ENCODE data around the gene DAPL1.

DAPL1 gene

GRCh38 chr2:158778243-158778642, 16.9 kb upstream of the DAPL1 start:
- DNase-seq = no peak

GRCh38 chr2:158779621-158780020, 15.5 kb upstream of the DAPL1 start:
- no peak for DNase-seq

GRCh38 chr2:158781353-158781961, 13.7 kb upstream of the DAPL1 start:
- DNase-seq = no peak

- no peak for DNase-seq
These were observed 13.0 kb upstream of the DAPL1 start for GRCh38 chr2:158782136-158782535.

- no peak for DNase-seq
These were observed 12.5 kb upstream of the DAPL1 start for GRCh38 chr2:158782616-158783015.

GRCh38 chr2:158783923-158784322, 11.2 kb upstream of the DAPL1 start:
- no peak for DNase-seq

- DNase-seq = no peak
These were observed 8.2 kb upstream of the DAPL1 start for GRCh38 chr2:158786897-158787296.

GRCh38 chr2:158788951-158789350, 6.2 kb upstream of the DAPL1 start:
- no peak for DNase-seq

- no peak for DNase-seq
These were observed 1.5 kb downstream of the DAPL1 start for GRCh38 chr2:158796652-158797051.

GRCh38 chr2:158797963-158798700, 3.0 kb downstream of the DAPL1 start:
- no peak for DNase-seq

- no peak for DNase-seq
These were observed 4.1 kb downstream of the DAPL1 start for GRCh38 chr2:158799181-158799580.

GRCh38 chr2:158803506-158803905, 8.4 kb downstream of the DAPL1 start:
- no peak for DNase-seq

GRCh38 chr2:158805255-158805654, 10.1 kb downstream of the DAPL1 start:
- no peak for DNase-seq

- DNase-seq = no peak
These were observed 10.8 kb downstream of the DAPL1 start for GRCh38 chr2:158805936-158806335.

GRCh38 chr2:158806941-158807340, 11.8 kb downstream of the DAPL1 start:
- DNase-seq = no peak

- no peak for DNase-seq
These were observed 13.3 kb downstream of the DAPL1 start for GRCh38 chr2:158808426-158808825.

- DNase-seq = no peak
These were observed 14.7 kb downstream of the DAPL1 start for GRCh38 chr2:158809816-158810215.

GRCh38 chr2:158810731-158811460, 15.8 kb downstream of the DAPL1 start:
- no peak for DNase-seq

GRCh38 chr2:158815166-158815565, 20.0 kb downstream of the DAPL1 start:
- no peak for DNase-seq

GRCh38 chr2:158815658-158816057, 20.5 kb downstream of the DAPL1 start:
- DNase-seq = no peak

- DNase-seq = no peak
These were observed 22.5 kb downstream of the DAPL1 start for GRCh38 chr2:158817588-158817987.

GRCh38 chr2:158818511-158818910, 23.4 kb downstream of the DAPL1 start:
- DNase-seq = no peak

GRCh38 chr2:158822193-158822592, 27.1 kb downstream of the DAPL1 start:
- DNase-seq = no peak
